ENCODE measurements around the gene LCE7A. TPM values are rescaled to one million over a fixed set of nuclear protein-coding genes. Genes with fewer than 3 reads are reported as not detected.

LCE7A gene
- total and polyA plus RNA-seq, 2 donors (not counting 3 experiments of a cell fraction or from before 2014, with no cell fraction given) = not detected

DNA sequence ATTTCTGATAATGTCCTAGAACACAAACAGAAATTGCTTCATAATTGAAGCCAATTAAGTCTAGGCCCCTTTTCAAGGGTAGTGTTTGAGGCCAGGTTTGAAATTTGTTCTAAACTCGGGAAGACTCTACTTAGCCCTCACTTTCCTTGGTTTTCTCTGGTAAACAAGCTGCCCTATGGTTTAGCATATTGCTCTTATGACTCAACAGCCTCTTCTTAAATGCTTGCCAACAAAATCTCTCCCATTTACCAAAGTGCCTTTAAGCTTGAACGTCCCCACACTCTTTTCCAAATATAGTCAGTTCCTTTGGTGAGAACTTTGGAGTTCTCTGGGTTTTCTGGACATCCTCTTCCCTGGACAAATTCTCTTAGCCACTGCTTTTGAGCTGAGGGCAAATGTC is 22.9 kb upstream of the LCE7A start:
- CTCF ChIA-PET = no interaction called here
- Histone ChIP-seq H3K9me1 (replicated peaks; ENCODE audit: control insufficient read depth, extremely low read depth, insufficient read depth, low read length) (no peaks in the 10 kb centered on the region), H3K27me3 (ENCODE audit: control insufficient read depth in 2 of 2, insufficient read depth in 2 of 2, low read length in 2 of 2) (no peaks in the 10 kb centered on the region), H3K79me2 (ENCODE audit: control insufficient read depth, insufficient read depth, low read length) (no peaks in the 10 kb centered on the region), H3K27ac (ENCODE audit: insufficient read depth, low read depth, low read length) (no peak overlapping the region), H3K4me1 (ENCODE audit: control insufficient read depth, extremely low read depth, insufficient read depth, low read length) (no peaks in the 10 kb centered on the region), H3K4me2 (ENCODE audit: insufficient read depth, low read length) (no peak overlapping the region), H3K36me3 (ENCODE audit: control insufficient read depth in 2 of 2, extremely low read depth in 1 of 2, insufficient read depth in 2 of 2, low read length in 2 of 2) (no peaks in the 10 kb centered on the region), H4K20me1 (replicated peaks; ENCODE audit: control insufficient read depth, extremely low read depth, insufficient read depth, low read length) (no peaks in the 10 kb centered on the region), H3K4me3 (replicated peaks in 1 of 3; ENCODE audit: insufficient read depth in 1 of 3, low read depth in 1 of 3, low read length in 3 of 3) (no peak overlapping the region), H3K9ac (replicated peaks; ENCODE audit: extremely low read depth, insufficient read depth, low read length) (no peak overlapping the region), H2AFZ (ENCODE audit: low read depth, low read length) (no peak overlapping the region), H3K9me3 (replicated peaks; ENCODE audit: control insufficient read depth, insufficient read depth, low read length) (no peaks in the 10 kb centered on the region)
- intact Hi-C loops (cut with micrococcal nuclease) (no loop called here), dilution Hi-C loops (cut with MboI; ENCODE audit: extremely low pct_ligation_motif_present, low sequenced_read_pairs) (no loop called here)
- FAIRE-seq = no peak
- TF ChIP-seq POLR2A (IDR thresholded peaks at IDR 0.05; ENCODE audit: low read depth, low read length) = no peak
- TF ChIP-seq GATA2 (IDR thresholded peaks at IDR 0.05; ENCODE audit: insufficient read depth, insufficient read length, low read depth, low read length) = no peak
- TF ChIP-seq MAX (IDR thresholded peaks at IDR 0.05; ENCODE audit: insufficient read depth, insufficient read length) = no peak
- no peak for TF ChIP-seq POLR2AphosphoS5 (IDR thresholded peaks at IDR 0.05; ENCODE audit: insufficient read depth, low read depth, low read length)
- no peak for TF ChIP-seq FOS (IDR thresholded peaks at IDR 0.05; ENCODE audit: borderline replicate concordance, insufficient read depth, low read length)
- TF ChIP-seq JUN (IDR thresholded peaks at IDR 0.05; ENCODE audit: borderline replicate concordance, insufficient read depth, insufficient read length, low read depth) = no peak
- no peak for TF ChIP-seq EZH2 (IDR thresholded peaks at IDR 0.05; ENCODE audit: borderline replicate concordance, low read depth, low read length, severe bottlenecking)
- no peak for TF ChIP-seq CTCF (IDR thresholded peaks at IDR 0.05; ENCODE audit: extremely low read depth in 1 of 2, insufficient read depth in 1 of 2, low read depth in 1 of 2, low read length in 2 of 2)
- no peak for TF ChIP-seq MYC (IDR thresholded peaks at IDR 0.05; ENCODE audit: low read depth, low read length)
- no TSS peak for BruUV-seq (replicated peaks)
- POLR2A ChIA-PET = no interaction called here
- DNase-seq (ENCODE audit: low read depth, low spot score) = no peak
